Astrocyte of the cerebellum (primary cell): Measurements from ENCODE around the gene FGF10.

ENCODE experiments used
- DNase-seq: peaks from one replicate; pipeline ENCODE4 v3.0.0-alpha.2; 2011; ENCODE audit warnings: low read depth
- H3K4me3 ChIP-seq: 2 replicates; pipeline ENCODE4 v1.5.1; 2011; ENCODE audit warnings: mild to moderate bottlenecking, low read depth, low read length, moderate library complexity
- in situ Hi-C: cut with HindIII; loops from 2 replicates; pipeline ENCODE4 v1.10.0; 2017; ENCODE audit warnings: low sequenced_read_pairs
- TF ChIP-seq, protein P1 (sequence below): IDR thresholded peaks from 2 replicates; pipeline ENCODE4 v1.5.1; 2012; ENCODE audit warnings: low read length, low read depth, moderate library complexity, mild to moderate bottlenecking; ENCODE audit errors: missing control alignments

The FGF10 gene

DNA sequence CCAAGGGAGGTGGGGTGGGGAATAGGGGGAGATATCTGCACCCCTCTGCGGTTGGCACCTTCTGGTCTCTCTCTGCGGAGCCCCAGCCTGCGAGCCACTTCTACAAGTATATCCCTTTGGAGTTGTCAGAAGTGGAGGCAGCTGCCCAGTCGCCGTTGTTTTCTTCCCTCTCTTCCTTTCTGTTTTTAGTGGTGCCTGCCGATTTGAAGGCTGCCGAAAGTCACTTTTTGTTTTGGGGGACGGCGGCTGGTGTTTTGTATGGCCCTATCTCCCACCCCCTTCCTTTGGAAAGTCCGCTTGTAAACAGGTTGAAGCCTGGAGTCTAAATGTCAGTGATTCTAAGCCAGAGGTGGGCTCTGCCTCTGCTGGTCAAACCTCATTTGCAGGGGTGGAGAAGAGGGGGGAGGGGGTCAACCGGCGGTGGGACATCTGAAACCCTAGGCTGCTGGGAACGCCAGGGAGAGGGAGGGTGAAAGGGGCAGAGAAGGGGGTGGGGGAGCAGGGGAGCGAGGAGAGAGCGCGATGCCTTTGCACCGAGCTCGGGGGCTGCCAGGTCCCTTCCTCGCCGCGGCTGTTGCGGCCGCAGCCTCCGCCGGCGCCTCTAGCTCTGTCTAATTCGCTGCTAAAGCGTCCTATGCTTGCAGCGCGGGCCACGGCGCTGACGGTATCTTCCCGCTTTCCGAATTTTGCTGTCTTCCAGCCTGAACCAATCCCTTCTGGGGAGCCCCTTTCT is at the start of gene FGF10:
FGF10 (minus strand) TSS at position 331 of the 733 bp plus-strand sequence. CDS start 738 bp downstream, outside the sequence.
- no peak for DNase-seq
- TF ChIP-seq, protein P1, sequence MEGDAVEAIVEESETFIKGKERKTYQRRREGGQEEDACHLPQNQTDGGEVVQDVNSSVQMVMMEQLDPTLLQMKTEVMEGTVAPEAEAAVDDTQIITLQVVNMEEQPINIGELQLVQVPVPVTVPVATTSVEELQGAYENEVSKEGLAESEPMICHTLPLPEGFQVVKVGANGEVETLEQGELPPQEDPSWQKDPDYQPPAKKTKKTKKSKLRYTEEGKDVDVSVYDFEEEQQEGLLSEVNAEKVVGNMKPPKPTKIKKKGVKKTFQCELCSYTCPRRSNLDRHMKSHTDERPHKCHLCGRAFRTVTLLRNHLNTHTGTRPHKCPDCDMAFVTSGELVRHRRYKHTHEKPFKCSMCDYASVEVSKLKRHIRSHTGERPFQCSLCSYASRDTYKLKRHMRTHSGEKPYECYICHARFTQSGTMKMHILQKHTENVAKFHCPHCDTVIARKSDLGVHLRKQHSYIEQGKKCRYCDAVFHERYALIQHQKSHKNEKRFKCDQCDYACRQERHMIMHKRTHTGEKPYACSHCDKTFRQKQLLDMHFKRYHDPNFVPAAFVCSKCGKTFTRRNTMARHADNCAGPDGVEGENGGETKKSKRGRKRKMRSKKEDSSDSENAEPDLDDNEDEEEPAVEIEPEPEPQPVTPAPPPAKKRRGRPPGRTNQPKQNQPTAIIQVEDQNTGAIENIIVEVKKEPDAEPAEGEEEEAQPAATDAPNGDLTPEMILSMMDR = no peak
- in situ Hi-C loops = no loop called here
- peak within 1 kb of the TSS; percentile 45 for H3K4me3 ChIP-seq

DNA sequence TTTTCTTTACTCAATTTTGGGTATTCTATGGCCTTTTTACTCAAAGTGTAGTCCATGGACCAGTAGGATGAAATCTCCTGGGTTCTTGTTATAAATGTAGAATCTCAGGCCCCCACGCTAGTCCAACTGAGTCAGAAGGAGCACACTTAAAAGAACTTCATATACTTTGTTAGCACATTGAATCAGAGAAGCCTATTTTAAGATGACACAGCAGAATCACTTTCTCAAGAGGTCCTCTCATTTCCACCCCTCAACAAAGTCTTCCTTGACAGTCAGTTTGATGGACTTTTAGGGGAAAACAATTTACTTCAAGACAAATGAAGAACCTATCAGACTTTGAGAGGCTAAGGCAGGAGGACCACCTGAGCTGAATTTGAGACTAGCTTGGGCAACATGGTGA is 37.7 kb upstream of the FGF10 start:
- TF ChIP-seq, protein P1 = no peak
- in situ Hi-C loops = no loop called here
- no peak overlapping the region for H3K4me3 ChIP-seq
- no peak for DNase-seq

DNA sequence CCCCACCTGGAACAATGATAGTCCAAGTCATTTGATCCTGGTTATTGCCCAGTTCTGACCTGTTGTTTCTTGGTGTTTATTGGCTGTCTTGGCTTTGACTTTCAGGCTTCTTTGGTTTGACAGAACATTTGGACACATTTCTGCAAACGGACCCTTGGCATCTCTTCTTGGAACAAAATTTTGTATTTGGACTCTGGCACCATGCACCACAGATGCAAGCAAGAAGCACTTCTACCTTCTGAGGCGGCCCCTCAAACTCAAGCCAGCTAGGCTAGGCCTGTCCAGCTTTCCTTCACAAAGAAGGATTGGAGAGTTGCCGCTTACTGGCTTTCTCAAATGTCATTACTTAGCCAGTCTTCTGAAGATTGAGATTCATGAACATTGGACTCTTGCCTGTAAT is 23.1 kb upstream of the FGF10 start:
- no peak overlapping the region for H3K4me3 ChIP-seq
- in situ Hi-C loops = no loop called here
- TF ChIP-seq, protein P1 = no peak
- DNase-seq = no peak

DNA sequence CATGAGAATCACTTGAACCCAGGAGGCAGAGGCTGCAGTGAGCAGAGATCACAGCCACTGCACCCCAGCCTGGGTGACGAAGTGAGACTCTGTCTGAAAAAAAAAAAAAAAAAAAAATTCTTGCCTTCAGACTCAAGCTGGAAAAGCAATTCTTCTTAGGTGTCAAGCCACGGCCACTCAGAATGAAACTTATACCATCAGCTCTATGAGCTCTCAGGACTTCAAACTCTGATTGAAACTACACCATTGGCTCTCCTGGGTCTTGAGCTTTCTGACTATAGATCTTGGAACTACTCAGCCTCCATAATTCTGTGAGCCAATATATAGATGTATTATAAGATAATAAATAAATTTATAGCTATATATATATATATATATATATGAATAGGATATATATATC is 12.9 kb upstream of the FGF10 start:
- H3K4me3 ChIP-seq = no peak overlapping the region
- TF ChIP-seq, protein P1 = no peak
- in situ Hi-C loops = no loop called here
- no peak for DNase-seq

DNA sequence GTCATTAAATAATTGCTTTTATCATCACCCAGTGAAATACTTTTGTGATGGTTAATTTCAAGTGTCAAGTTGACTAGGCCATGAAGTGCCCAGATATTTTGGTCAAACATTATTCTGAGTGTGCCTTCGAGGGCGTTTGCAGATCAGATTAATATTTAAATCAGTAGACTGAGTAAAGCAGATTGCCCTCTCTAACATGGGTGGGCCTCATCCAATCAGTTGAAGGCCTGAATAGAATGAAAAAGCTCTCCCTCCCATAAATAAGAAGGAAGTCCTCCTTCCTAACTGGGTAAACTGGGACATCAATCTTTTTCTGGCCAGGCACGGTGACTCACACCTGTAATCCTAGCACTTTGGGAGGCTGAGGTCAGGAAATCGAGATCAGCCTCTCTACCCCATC is 12.4 kb upstream of the FGF10 start:
- DNase-seq = no peak
- no peak overlapping the region for H3K4me3 ChIP-seq
- TF ChIP-seq, protein P1 = no peak
- in situ Hi-C loops = no loop called here

DNA sequence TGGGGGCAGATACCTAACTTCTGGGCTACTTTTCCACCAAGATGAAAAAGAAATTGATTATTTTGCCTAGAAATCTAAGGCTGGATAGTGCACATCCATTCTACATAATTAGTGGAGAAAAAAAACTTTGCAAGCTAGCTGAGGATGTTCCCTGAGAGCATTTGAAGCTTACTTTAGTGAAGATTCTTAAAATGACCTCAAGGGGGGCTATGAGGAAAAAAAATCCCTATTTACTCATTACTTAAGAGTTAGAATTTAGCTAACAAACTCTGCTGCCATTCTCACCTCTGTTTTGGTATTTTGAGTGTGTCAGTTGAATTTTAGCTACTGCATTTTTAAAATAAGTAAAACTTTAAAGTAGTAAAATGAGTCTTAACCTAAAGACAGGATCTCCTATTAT is 9.2 kb upstream of the FGF10 start:
- no peak for DNase-seq
- in situ Hi-C loops = no loop called here
- TF ChIP-seq, protein P1 = no peak
- no peak overlapping the region for H3K4me3 ChIP-seq

DNA sequence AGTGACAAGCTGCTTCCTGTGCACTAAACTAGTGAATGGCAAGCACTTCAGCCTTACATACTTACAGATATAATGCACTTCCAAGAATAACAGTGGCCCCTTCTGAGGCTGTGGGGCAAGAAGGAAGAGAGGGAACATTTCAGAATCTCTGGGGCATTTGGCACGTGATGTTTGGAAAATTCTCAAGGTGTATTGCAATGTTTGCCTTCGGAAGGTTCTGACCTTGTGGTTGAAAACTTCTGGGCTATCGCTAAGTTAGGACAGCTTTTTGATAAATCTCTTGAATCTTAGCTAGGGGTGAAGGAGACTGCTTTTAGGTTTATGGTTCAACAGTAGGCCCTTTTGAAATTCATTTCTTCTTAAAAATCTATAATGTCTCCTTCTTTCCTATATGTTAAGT is 7.1 kb upstream of the FGF10 start:
- in situ Hi-C loops = no loop called here
- TF ChIP-seq, protein P1 = no peak

More for the DNA sequence above, 7.1 kb upstream of the FGF10 start:
- DNase-seq = no peak
- no peak overlapping the region for H3K4me3 ChIP-seq
